Endothelial cell of umbilical vein (primary cell): ENCODE data around the gene SLC2A4. TPM values are rescaled to one million over a fixed set of nuclear protein-coding genes. Genes with fewer than 3 reads are reported as not detected.
A peak's percentile ranks its signal among the peaks of the same experiment; 100 is the strongest.

Source experiments
- BruUV-seq: library from RNA; stranded (reverse); fragments of 400-500 nt; replicated peaks from 2 replicates; lab custom pipeline; 2021; lab: Mats Ljungman, UMichigan
- CTCF ChIA-PET: fragments of 300-600, 350-600 bp; sonication (Branson Sonifier 250); formaldehyde crosslinking; loops from one replicate; lab custom pipeline; 2021; ENCODE audit warnings: antibody characterized with exemption, inconsistent platforms; lab: Charles Lee
- POLR2A ChIA-PET: fragments of 300-600, 350-600 bp; sonication (Branson Sonifier 250); formaldehyde crosslinking; loops from one replicate; lab custom pipeline; 2021; ENCODE audit warnings: antibody characterized with exemption, inconsistent platforms; lab: Charles Lee
- DNase-seq: peaks from one replicate; pipeline ENCODE4 v3.0.0-alpha.2; 2011; ENCODE audit warnings: low read depth, low spot score
- FAIRE-seq: peaks from 2 replicates; lab custom pipeline; 2011; peaks lifted over from hg19 to GRCh38; lab: Jason Lieb, UNC
- H2AFZ ChIP-seq: 2 replicates; pipeline ENCODE4 v1.6.0; 2012; ENCODE audit warnings: low read depth, low read length, control low read depth, inconsistent platforms
- H3K27ac ChIP-seq: 2 replicates; pipeline ENCODE4 v1.5.1; 2011; ENCODE audit warnings: low read depth, mild to moderate bottlenecking, control low read depth, low read length, moderate library complexity; ENCODE audit not compliant: insufficient read depth
- H3K27me3 ChIP-seq, 2 experiments: 2 replicates each; pipeline versions ENCODE4 v1.6.0 to v1.6.1; 2011; ENCODE audit warnings: low read length in 2 of 2, mixed read lengths in 1 of 2; ENCODE audit not compliant: control insufficient read depth in 2 of 2, insufficient read depth in 2 of 2
- H3K36me3 ChIP-seq, 2 experiments: 2 replicates in 1 of 2; 3 replicates in 1 of 2; pipeline ENCODE4 v1.5.1; 2011; ENCODE audit warnings: low read length in 2 of 2, mild to moderate bottlenecking in 1 of 2, moderate library complexity in 1 of 2; ENCODE audit not compliant: control insufficient read depth in 2 of 2, insufficient read depth in 2 of 2; ENCODE audit errors: extremely low read depth in 1 of 2
- H3K4me1 ChIP-seq: 3 replicates; pipeline ENCODE4 v1.5.1; 2011; ENCODE audit warnings: mild to moderate bottlenecking, low read length; ENCODE audit not compliant: control insufficient read depth, insufficient read depth; ENCODE audit errors: extremely low read depth
- H3K4me2 ChIP-seq: 2 replicates; pipeline ENCODE4 v1.6.1; 2011; ENCODE audit warnings: low read length, control low read depth, mixed read lengths; ENCODE audit not compliant: insufficient read depth
- H3K4me3 ChIP-seq, 3 experiments: fragments of 200-600 bp in 1 of 3; sonication (generic), shearing (Covaris generic) in 1 of 3; replicated peaks in 1 of 3; 2 replicates each; pipeline ENCODE4 v1.5.1; 2011 to 2016; ENCODE audit warnings: control low read depth in 3 of 3, low read length in 3 of 3, mild to moderate bottlenecking in 2 of 3, inconsistent platforms in 1 of 3, low read depth in 1 of 3, moderate library complexity in 1 of 3; ENCODE audit not compliant: insufficient read depth in 1 of 3
- H3K79me2 ChIP-seq: 2 replicates; pipeline ENCODE4 v1.6.0; 2012; ENCODE audit warnings: low read length, inconsistent platforms; ENCODE audit not compliant: control insufficient read depth, insufficient read depth
- H3K9ac ChIP-seq: replicated peaks from 2 replicates; pipeline ENCODE3; 2011; ENCODE audit warnings: low read length, control low read depth; ENCODE audit not compliant: insufficient read depth; ENCODE audit errors: extremely low read depth
- H3K9me1 ChIP-seq: replicated peaks from 3 replicates; pipeline ENCODE4 v1.6.0; 2011; ENCODE audit warnings: mild to moderate bottlenecking, low read length; ENCODE audit not compliant: control insufficient read depth, insufficient read depth; ENCODE audit errors: extremely low read depth
- H3K9me3 ChIP-seq: replicated peaks from 2 replicates; pipeline ENCODE4 v1.5.1; 2012; ENCODE audit warnings: low read length, inconsistent platforms; ENCODE audit not compliant: control insufficient read depth, insufficient read depth
- H4K20me1 ChIP-seq: replicated peaks from 2 replicates; pipeline ENCODE3; 2011; ENCODE audit warnings: mild to moderate bottlenecking, low read length; ENCODE audit not compliant: control insufficient read depth, insufficient read depth; ENCODE audit errors: extremely low read depth
- EZH2 ChIP-seq: IDR thresholded peaks from 2 replicates; pipeline ENCODE4 v1.6.1; 2012; ENCODE audit warnings: borderline replicate concordance, low read depth, mild to moderate bottlenecking, moderate library complexity, low read length, inconsistent platforms; ENCODE audit not compliant: severe bottlenecking
- FOS ChIP-seq: IDR thresholded peaks from 2 replicates; pipeline ENCODE4 v1.6.1; 2011; ENCODE audit warnings: mild to moderate bottlenecking, low read length, moderate library complexity, borderline replicate concordance; ENCODE audit not compliant: insufficient read depth
- GATA2 ChIP-seq: IDR thresholded peaks from 2 replicates; pipeline ENCODE4 v1.7.0; 2011; ENCODE audit warnings: low read depth, mild to moderate bottlenecking, moderate library complexity, mixed read lengths, low read length; ENCODE audit not compliant: insufficient read length, insufficient read depth
- JUN ChIP-seq: IDR thresholded peaks from 2 replicates; pipeline ENCODE4 v1.6.1; 2011; ENCODE audit warnings: borderline replicate concordance, low read depth; ENCODE audit not compliant: insufficient read length, insufficient read depth
- POLR2A ChIP-seq: IDR thresholded peaks from 2 replicates; pipeline ENCODE4 v1.6.1; 2012; ENCODE audit warnings: low read depth, mild to moderate bottlenecking, control low read depth, low read length
- dilution Hi-C: fragments of 300-500 bp; cut with MboI; formaldehyde crosslinking; loops from one replicate; pipeline ENCODE4 v1.15.0; 2019; ENCODE audit warnings: low sequenced_read_pairs; ENCODE audit not compliant: extremely low pct_ligation_motif_present
- intact Hi-C: fragments of 100-400 bp; cut with micrococcal nuclease; formaldehyde crosslinking; loops from one replicate; pipeline ENCODE4 v1.10.0; 2022
- polyA plus RNA-seq, 4 experiments: library from polyadenylated mRNA; depleted of rRNA in 3 of 4; stranded (reverse) in 3 of 4; unstranded in 1 of 4; fragments of >200 nt; gene quantifications; 2 replicates each; pipeline versions ENCODE4 v1.2.1 to v1.2.3, GENCODE V29; 2011 to 2012; ENCODE audit warnings: missing spikeins in 1 of 4
- total RNA-seq: library from RNA; stranded (reverse); gene quantifications from 2 replicates; pipeline ENCODE4 v1.2.3, GENCODE V29; 2021

Gene SLC2A4
- total and polyA plus RNA-seq, 2 donors (not counting 3 experiments of a cell fraction or from before 2014, with no cell fraction given): 0.12 TPM; not detected in 1

DNA sequence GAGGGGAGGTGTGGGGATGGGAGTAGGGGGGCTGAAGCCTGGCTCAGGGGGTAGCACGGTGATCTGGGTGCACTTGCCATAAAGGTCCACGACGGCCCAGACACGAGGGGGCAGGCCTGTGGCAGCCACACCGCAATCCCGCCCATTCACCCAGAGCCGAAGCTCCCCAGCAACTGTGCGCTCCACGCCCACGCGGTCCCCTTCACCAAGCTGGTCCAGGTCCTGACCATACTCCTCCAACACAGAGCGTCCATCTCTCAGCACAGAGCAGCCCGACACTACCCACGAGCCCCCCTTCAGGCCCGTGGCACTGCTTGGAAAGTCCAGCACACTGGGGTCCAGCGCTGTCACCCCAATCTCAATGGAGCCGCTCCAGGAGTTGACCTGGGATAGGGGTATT is 46.0 kb downstream of the SLC2A4 start:
- ChIA-PET POLR2A (no interaction called here), CTCF (no interaction called here)
- BruUV-seq: no TSS peak
- Histone ChIP-seq H3K9me3 (no peaks in the 10 kb centered on the region), H2AFZ (no peak overlapping the region), H3K4me3 (no peak overlapping the region), H3K79me2 (peaks cover 10% of the 10 kb centered on the region), H3K27me3 (peaks cover 0 to 2% of the 10 kb centered on the region in 2 experiments), H3K27ac (no peak overlapping the region), H3K9me1 (no peaks in the 10 kb centered on the region), H3K9ac (no peak overlapping the region), H3K4me2 (no peak overlapping the region), H3K36me3 (peaks cover 6 to 20% of the 10 kb centered on the region in 2 experiments), H3K4me1 (peaks cover 10% of the 10 kb centered on the region), H4K20me1 (no peaks in the 10 kb centered on the region)
- FAIRE-seq: no peak
- dilution Hi-C loops: no loop called here
- DNase-seq: no peak
- TF ChIP-seq JUN: no peak
- intact Hi-C loops: no loop called here

- BruUV-seq: no TSS peak
- no peaks in the 10 kb centered on the region for H4K20me1 ChIP-seq
- peaks cover 2 to 15% of the 10 kb centered on the region in 2 experiments for H3K36me3 ChIP-seq
- peaks cover 10% of the 10 kb centered on the region for H3K4me1 ChIP-seq
- H2AFZ ChIP-seq: no peak overlapping the region
- TF ChIP-seq FOS: no peak
- no peak for TF ChIP-seq EZH2
- TF ChIP-seq POLR2A: no peak
- TF ChIP-seq JUN: no peak
- TF ChIP-seq GATA2: no peak
- FAIRE-seq (no peak), DNase-seq (no peak)
- dilution Hi-C loops: no loop called here
- H3K27ac ChIP-seq: no peak overlapping the region
- no peak overlapping the region for H3K4me3 ChIP-seq
- H3K9ac ChIP-seq: peak overlapping the region; percentile 47
- H3K79me2 ChIP-seq: peaks cover 10% of the 10 kb centered on the region
- ChIA-PET CTCF (interaction anchor here (0.7 kb wide), 1 partner anchor 282 kb away, joined by 5 read pairs; no protein-coding TSS in a partner anchor), POLR2A (no interaction called here)
- H3K4me2 ChIP-seq: peak overlapping the region; percentile 83
- intact Hi-C loops: no loop called here
- no peaks in the 10 kb centered on the region for H3K9me3 ChIP-seq
- H3K9me1 ChIP-seq: no peaks in the 10 kb centered on the region
- H3K27me3 ChIP-seq: peaks cover 0 to 2% of the 10 kb centered on the region in 2 experiments
Observed at GRCh38 chr17:7328009-7328408, 46.5 kb downstream of the SLC2A4 start.
